Stimulated activated CD8-positive, alpha-beta memory T cell treated with anti-CD3 and anti-CD28 coated beads, Interleukin-4, amount 100 ng/mL, for 1 hour (primary cell): ENCODE data around the gene SNX9.
"Not testable (repeated sequence)": the region's sequence is repeated elsewhere in the genome, so short reads cannot be mapped to it uniquely, and the experiment has no call there.

ENCODE experiments used
- DNase-seq, 2 donors: peaks; one replicate each; pipeline ENCODE4 v3.0.0-alpha.2; 2020; ENCODE audit warnings: low read depth in 2 of 2, low spot score in 1 of 2

Gene SNX9

DNA sequence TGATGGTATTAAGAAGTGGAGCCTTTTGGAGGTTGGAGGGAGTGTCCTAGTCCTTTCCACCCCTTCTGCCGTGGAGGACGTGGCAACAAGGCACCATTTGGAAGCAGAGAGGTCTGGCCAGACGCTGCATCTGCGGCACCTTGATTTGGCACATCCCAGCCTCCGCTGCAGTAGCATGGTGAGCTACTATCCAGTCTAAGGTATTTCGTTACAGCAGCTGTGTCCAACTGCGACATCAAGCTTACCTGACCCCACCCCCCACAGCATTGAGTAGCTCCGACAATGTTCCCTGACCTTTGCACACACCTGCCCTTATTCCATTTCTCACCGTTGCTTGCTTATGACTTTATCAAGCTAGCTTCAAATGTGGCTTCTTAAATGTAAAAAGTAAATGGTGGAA is 128.8 kb downstream of the SNX9 start:
- no peak for DNase-seq

DNA sequence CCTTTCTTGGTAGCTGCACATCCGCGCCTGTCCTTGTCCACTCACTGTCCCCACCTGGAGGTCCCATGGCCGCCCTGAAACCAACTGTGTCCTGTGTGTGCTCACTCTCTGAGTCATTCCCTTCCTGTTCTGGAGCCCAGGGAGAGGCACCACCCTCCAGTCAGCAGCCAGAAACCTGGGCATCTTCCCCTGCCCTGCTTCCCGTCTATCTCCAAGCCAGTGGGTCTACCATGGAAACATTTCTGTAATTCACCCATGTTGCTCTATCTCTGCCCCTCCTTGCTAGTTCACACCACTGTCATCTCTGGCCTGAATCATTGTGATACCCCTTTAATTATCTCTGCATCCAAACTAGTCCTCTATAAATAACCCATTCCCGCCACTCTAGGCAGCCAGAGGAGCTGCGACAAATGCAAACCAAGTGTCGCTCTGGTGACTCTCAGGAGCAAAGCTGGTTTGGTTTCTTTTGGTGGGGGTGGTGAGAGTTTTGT is 129.9 kb downstream of the SNX9 start:
- no peak for DNase-seq

DNA sequence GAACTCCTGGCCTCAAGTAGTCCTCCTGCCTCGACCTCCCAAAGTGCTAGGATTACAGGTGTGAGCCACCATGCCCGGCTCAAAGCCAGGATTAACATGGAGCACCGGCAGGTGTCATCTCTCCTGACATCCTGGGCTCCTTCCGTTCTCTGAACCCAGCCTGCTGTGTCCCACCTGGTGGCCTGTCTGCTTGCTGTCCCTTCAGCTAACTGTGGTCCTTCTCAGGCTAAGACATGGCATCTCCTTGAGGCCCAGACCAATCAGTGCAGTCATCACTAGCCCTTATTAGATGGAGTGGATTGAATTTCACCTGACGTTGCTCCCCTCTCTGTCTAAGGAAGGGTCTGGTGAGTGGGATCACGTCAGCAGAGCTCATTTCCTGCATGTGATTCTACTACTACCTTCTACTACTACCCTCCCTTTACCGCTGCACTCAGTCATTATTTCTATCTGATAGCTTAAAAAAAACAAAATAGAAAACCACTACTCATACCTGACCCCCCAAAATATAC is 130.6 kb downstream of the SNX9 start:
- no peak for DNase-seq

DNA sequence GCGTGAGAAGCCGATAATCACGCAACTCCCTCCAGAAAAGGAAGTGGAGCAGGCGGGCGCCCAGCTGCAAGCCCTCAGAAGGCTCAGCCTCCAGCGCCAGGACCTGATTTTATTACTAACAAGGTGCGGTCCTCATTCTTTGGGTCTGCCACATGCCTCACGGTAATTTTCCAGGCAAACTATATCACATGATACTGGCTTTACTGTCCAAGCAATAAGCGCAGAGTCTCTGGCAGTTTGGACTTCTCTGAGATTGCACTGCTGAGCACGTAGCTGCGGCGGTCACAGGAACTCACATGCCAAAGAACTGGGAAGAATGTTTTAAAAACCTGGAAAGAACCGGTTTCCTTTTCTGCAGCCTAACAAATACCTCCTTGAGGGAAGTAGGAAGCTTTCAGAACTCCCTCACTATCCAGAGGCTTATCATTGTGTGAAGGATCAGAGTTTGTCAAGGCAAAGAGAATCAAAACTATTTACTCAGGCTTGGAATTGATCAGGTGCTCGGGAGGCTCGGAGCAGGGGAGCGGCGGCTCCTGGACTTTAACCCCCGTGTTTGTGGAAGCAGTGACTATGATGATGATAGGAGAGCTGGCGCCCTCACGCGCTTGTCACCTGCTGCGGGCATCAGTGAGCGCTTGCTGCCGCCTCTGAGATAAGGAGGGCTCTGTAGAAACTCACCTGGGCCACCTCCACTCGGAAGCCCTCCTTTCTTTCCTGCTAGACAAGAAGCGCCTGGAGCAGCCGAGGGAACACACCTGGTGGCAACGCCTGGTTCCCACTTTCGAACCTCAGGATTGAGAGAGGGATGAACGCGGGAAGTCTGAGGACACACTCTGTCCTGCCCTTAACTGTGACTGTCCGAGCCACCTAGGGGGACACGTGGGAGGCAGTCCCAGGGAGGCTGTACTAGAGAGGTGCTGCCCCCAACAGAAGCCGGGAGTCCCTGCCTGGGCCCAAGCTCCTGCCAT is 131.4 kb downstream of the SNX9 start:
- DNase-seq = no peak

DNA sequence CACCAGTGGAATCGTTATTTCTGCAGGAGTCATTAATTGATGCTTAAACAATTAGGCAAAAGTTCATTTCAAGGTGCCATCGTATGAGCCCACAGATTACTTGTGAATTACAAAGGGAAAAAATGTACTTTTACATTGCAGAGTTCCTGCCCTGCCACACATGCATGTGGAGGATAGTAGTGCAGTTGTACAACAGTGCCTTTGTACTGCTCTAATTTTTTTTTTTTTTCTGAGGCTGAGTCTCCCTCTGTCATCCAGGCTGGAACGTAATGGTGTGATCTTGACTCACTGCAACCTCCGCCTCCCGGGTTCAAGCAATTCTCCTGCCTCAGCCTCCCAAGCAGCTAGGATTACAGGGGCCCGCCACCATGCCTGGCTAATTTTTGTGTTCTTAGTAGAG is 132.6 kb downstream of the SNX9 start:
- DNase-seq = no peak

DNA sequence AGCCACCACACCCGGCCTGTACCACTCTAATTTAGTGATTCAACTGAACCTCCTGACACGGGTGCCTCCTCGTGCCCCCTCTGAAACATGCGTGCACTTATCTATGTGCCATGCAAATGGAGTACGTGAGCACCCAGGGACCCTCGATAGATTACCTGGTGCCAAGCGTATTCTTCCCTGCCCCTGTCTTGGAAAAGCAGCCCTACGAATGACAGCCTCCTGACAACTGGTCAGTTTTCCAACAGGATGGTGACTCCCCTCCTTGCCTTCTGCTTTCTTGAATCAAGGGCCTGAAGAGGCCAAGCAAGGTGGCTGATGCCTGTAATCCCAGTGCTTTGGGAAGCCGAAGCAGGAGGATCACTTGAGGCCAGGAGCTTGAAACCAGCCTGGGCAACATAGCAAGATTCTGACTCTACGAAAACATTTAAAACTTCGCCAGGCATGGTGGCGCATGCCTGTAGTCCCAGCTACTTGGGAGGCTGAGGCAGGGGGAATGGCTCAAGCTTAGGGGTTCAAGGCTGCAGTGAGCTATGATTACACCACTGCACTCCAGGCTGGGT is 133.2 kb downstream of the SNX9 start:
- no peak for DNase-seq

DNA sequence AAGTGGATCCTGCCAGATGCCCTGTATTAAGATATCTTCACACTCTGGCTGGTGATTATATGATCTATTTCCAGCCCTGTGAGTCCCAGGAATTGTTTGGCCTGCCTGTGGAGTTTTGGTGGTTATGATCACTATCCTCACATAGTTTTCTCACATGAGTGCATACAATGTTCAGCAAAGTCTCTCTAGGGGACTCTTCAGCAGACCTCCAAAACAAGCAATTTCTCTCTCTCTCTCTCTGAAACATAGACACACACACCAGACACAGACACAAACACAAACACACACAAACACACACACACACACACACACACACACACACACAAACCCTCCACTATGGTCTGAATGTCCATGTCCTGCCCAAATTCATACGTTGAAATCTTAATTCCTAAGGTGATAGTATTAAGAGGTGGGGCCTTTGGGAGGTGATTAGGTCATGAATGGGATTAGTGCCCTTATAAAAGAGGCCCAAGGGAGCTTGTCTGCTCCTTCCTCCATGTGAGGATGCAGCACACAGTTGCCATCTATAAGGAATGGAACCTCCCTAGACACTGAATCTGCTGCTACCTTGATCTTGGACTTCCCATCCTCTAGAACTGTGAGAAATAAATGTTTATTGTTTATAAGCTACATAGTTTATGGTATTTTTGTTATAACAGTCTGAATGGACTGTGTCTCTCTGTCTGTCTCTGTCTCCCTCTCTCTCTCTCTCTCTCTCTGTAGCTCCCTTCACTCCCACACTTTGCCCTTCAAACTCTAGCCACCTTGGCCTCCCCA is 136.6 kb downstream of the SNX9 start:
- DNase-seq = no peak

DNA sequence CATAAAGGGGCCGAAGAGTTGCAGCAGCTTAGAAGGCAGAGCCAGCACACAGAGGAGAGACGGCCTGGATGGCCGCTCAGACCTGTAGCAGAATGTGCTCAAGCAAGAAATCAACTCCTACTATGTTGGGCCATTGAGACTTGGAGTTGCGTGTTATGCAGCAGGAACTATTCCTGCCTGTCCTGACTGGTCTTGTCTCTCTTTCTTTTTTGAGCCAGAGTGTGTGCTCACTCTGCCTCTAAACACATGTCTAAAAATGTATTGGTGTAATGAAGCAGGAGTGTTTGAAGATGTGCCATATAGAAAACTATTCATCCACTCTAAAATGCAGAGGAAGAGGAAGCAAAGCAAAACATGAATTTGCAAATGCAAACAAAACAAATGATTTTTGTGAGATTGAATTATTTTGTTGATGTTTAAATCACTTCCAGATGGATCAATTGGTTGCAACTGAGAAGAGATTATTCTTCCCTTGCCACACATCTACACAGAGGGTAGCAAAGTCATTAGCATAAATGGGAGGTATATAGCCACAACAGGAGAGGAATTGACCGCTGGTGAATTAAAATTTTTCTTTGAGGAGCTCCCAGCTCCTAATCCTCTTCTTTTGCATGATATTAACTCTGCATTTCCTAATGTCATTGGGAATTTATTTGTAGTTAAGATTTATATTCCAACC is 138.2 kb downstream of the SNX9 start:
- DNase-seq = no peak

DNA sequence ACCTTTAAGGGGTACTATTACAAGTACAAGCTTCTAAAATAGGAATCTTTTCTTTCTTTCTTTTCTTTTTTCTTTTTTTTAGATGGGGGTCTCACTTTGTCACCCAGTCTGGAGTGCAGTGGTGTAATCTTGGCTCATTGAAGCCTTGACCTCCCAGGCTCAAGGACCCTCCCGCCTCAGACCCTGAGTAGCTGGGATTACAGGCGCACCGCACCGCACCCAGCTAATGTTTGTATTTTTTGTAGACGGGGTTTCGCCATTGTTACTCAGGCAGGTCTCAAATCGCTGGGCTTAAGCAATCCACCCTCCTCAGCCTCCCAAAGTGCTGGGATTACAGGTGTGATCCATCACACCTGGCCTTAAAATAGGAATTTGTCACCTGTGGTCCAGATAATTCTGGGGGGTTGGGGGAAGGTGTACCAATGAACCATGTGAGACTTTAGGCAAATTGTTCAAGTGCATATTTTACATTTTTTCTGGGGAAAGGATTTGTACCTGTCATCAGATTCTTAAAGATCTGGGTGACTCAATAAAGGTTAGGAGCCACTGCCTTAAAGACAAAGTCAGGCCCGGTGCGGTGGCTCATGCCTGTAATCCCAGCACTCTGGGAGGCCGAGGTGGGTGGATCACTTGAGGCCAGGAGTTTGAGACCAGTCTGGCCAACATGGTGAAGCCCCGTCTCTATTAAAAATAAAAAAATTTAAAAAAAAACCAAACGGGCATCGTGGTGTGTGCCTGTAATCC is 139.0 kb downstream of the SNX9 start:
- no peak for DNase-seq

DNA sequence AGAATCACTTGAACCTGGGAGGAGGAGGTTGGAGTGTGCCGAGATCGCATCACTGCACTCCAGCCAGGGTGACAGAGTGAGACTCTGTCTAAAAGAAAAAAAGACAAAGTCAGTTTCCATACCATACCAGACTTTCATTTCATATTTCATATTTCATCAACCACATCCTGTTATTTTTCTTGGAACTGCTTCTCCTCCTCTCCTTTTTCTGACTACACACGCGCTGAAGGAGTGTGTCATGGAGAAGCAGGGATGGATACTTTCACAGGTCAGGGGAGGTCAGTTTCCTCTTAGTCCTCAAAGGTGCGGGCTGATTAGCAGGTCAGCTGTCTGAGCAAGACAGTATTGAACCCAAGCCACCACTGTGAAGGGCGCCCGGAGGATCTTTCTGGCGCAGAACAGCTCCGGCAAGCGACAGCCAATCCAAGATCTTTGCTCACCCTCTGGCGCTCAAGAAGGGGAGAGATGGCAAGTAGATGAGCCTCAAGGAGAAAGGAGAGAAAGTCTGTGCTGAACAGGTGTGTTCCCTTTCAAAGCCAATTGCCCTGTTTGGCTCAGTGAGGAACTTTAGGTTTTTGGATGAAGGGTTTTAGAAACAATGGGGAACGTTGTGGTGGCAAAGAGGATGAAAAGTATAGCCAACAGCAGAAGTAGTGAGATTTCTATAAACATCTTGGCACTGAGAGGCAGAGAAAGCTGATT is 139.7 kb downstream of the SNX9 start:
- no peak for DNase-seq

DNA sequence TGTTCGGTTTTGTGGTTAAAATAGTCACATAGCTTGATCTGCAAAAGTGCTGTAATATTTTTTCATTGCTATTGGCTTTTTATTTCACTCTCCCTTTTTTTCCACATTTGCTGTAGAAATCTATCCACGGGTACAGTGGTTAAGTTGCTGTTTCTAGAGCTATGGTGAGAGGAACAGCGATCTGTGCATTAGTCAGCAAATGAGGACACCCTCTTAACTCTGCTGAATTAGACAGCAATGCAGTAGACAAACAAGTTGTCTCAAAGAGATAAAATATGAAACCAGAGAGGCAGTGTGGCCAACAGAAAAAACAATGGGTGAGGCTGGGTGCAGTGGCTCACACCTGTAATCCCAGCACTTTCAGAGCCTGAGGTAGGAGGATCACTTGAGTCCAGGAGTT is 141.1 kb downstream of the SNX9 start:
- no peak for DNase-seq

DNA sequence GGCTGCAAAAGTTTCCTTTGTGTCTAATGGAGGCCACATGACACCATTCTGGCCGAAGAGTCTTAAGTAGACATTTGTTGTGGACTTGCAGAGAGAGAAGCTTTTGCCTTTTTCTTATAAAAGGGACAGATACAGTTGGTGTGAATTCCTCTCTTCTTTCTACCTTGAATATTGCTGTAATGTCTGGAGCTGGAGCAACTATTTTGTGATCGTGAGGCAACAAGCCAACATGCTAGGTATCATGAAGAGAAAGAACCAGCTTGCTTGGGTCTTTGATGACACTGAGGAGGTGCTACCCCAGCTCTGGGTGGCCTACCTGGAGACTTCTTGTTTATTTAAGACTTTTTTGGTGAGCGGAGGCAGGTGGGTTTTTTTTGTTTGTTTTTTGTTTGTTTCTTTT is 142.3 kb downstream of the SNX9 start:
- DNase-seq = no peak

DNA sequence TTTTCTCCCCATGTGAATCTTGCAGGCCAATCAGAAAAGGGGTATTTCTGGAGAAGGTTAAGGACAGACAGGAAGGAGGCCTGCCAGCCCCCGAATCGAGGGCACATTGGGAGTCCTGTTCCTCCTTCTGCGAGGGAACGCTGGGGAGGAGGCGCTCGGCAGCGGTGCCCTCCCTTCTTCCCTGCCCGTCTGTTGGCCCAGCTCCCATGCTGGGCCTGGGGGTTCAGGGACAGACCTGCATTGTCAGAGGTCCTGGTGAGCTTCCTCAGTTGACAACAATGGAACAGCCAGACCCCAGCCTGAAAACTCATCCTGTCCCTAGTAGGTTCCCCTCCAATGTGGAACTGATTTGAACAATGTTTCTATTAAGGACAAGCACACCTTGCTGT is 143.5 kb downstream of the SNX9 start:
- no peak for DNase-seq

DNA sequence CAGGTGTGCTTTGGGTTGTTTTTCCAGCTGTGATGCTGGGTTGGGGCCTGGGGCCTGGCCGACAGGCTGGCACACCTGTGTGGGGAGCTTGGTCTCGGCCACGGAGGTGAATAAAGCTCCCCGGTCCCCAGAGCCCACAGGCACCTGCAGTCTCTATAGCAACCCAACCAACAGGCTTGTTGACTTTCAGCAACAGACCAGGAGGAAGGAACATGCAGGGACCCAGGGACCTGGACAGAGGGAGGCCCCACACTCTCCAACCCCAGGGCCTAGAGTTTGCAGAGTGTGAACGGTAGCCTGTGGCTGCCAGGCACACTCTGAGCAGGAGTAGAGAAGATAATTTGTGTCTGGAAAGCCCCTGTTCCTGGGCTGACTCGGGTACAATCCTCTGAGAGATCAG is 144.0 kb downstream of the SNX9 start:
- DNase-seq = no peak

DNA sequence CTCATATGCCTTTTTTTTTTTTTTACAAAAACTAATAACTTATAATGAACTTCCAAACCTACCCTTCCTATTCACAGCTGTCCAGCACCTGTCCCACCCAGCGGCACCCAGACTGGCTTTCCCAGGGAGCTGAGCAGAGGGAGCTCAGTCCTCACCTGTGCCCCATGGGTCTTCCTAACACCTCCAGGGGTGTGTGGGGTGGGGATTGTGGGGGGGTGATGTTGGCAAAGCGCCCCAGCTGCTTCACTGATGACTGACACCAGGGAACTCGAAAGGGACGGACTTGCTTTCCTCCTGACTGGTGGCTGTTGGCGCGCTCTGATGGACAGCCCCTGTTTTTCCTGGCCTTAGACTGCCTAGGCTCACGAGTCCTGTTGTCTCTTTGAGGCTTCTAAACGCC is 144.4 kb downstream of the SNX9 start:
- no peak for DNase-seq

DNA sequence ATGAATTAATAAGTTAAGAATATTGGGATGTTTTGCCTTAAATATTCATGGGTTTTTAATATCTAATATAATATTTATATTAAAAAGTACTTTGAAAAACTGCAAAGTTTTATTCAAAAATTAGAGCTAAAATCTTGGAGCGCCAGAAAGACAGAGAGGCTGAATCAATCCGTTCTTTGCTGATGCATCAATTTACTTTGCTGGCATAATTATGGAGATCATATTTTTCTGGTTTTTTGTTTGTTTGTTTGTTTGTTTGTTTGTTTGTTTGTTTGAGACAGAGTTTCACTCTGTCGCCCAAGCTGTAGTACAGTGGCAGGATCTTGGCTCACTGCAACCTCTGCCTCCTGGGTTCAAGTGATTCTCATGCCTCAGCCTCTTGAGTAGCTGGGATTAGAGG is 149.1 kb downstream of the SNX9 start:
- not testable (repeated sequence) for DNase-seq

DNA sequence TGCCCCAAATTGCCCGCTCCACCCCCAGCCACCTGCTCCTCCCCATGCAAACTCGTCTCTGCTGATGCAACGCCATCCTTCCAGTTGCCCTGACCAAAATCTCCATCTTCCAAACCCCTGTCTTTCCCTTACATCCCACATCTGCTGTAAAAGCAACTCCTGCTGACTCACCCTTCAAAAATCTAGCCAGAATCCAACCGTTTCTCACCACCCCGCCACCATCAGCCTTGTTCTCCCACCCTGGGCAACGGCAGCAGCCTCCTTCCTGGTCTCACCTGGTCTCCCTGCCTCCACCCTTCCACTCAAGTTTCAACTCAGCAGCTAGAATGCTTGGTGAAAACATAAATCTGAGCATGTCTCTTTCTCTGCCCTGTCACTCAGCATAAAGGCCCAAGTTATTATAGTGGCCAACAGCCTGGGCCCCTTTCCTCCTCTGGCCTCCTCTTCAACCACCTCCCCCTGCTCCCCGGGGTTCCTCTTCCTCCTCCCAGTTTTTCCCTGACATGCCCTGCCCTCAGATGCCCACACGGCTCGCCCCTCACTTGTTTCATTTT is 151.4 kb downstream of the SNX9 start:
- DNase-seq = no peak

DNA sequence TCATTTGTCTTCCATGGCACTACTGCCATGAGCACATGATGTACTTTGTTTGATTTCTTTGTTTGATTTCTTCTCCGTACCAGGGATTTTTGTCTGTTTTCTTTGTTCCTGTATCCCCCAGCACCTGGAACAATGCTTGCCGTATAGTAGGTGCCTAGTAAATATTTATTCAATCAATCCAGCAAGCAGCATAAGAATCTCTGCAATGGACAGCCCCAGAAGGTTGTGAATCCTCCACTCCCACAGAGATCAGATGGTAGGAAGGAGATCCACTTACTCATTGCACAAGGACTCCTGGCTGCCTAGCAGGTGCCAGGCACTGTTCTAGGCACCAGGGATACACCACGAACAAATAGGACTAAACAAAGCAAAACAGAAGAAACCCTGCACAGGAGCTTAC is 151.9 kb downstream of the SNX9 start:
- DNase-seq = no peak

DNA sequence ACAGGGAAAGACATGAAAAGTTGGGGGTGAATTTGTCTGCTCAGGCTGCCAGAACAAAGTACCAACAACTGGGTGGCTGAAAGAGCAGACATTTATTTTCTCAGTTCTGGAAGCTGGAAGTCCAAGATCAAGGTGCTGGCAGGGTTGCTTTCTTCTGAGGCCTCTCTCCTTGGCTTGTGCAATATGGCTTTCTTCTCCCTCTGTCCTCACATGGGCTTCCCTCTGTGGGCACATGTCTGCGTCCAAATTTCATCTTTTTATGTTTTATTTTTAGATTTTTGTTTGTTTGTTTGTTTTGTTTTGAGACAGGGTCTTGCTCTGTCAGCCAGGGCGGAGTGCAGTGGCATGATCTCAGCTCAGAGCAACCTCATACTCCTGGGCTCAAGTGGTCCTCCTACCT is 152.4 kb downstream of the SNX9 start:
- no peak for DNase-seq
